SK-N-SH treated with all-trans-retinoic acid at 6 μM for 48 hours (cell line): ENCODE measurements around the gene CST9.

Source experiments
- BACH2 ChIP-seq: fragments of 250-450 bp; sonication (Bioruptor Pico); IDR thresholded peaks from 2 replicates; pipeline ENCODE4 v1.9.0; 2021; ENCODE audit warnings: mild to moderate bottlenecking, borderline replicate concordance
- GLIS3 ChIP-seq: fragments of 250-450 bp; sonication (Bioruptor Pico); IDR thresholded peaks from 2 replicates; pipeline ENCODE4 v1.5.0; 2020; ENCODE audit warnings: mild to moderate bottlenecking, moderate library complexity
- ZFP3 ChIP-seq: fragments of 250-450 bp; sonication (Bioruptor Pico); IDR thresholded peaks from 2 replicates; pipeline ENCODE4 v1.5.0; 2020; ENCODE audit warnings: mild to moderate bottlenecking, moderate library complexity

DNA sequence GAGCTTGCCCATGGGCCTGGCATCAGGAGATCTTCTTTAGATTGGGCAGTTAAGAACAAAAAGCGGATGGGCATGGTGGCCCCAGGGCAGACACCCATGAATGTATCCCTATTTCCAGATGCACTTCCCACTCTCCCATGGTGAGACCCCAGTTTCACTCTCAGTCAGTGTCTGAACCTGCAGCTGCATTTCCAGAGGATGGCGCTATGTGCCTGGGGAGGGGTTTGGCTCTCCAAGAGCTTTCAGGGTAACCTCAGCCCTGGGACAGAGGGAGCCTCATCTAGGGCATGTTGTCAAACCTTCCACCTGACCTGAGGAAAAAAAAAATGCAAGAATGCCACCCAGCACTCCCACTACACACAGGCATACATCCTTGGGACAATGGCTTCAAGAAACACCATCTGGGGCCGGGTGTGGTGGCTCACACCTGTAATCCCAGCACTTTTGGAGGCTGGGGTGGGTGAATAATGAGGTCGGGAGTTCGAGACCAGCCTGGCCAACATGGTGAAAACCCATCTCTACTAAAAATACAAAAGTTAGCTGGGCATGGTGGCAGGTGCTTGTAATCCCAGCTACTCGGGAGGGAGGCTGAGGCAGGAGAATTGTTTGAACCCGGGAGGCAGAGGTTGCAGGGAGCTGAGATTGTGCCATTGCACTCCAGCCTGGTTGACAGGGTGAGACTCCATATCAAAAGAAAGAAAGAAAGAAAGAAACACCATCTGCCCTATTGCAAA lies 39.4 kb downstream of the CST9 start:
- TF ChIP-seq ZFP3 (CRISPR knock-in tag): no peak
- no peak for TF ChIP-seq GLIS3 (CRISPR knock-in tag)
- no peak for TF ChIP-seq BACH2 (CRISPR knock-in tag)
